ENCODE data around the gene OBSCN. TPM values are rescaled to one million over a fixed set of nuclear protein-coding genes. Genes with fewer than 3 reads are reported as not detected.

OBSCN gene
- total RNA-seq, 1 donor from 2014 or later = 25.7 TPM

DNA sequence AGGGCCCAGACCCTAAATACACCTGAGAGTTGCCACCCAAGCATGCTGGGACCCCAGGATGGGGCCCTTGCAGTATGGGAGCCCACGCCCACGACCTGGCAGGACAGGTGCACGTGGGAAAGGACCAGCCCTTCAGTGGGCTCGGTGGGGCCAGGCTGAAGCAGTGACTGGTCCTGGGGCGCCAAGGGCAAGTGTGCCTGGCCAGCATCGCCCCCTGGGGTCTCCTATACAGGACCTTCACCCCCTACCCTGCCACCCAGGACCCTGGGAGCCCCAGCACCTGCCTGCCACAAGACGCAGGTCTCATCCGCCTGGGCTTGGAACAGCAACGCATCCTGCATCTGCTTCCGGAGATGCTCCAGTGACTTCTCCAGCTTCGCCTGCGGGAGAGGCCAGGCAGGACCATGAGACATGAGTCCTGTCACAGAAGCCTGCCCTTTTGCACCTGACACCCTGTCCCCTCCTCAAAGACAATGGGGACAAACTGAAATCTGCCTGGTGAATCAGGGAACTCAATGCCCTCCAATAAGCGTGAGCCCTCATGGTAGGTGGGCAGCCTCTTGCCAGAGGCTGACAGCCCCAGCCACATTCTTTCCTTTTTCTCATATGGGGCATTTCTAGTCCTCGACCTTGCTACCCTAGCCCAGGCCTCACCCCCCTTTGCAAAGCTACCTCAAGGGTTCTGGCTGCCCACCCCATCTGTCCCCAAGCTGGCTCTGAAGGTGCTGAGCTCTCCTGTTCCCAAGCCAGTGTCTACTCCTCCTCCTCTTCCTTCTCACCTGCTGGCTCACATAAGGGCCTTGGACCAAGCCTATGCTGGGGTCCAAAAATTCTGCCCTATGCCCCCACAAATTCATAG, 194.2 kb downstream of the OBSCN start:
- peak overlapping the region; percentile 28 for H3K27ac Mint-ChIP-seq (ENCODE audit: unreplicated experiment)
- H3K4me1 Mint-ChIP-seq (ENCODE audit: low read depth, unreplicated experiment) = peaks cover 15% of the 10 kb centered on the region
- no peak overlapping the region for H3K4me3 Mint-ChIP-seq (ENCODE audit: unreplicated experiment)
- no peak for DNase-seq
- peaks cover 8% of the 10 kb centered on the region for H3K27me3 Mint-ChIP-seq (ENCODE audit: unreplicated experiment)
- TF ChIP-seq, protein P1, sequence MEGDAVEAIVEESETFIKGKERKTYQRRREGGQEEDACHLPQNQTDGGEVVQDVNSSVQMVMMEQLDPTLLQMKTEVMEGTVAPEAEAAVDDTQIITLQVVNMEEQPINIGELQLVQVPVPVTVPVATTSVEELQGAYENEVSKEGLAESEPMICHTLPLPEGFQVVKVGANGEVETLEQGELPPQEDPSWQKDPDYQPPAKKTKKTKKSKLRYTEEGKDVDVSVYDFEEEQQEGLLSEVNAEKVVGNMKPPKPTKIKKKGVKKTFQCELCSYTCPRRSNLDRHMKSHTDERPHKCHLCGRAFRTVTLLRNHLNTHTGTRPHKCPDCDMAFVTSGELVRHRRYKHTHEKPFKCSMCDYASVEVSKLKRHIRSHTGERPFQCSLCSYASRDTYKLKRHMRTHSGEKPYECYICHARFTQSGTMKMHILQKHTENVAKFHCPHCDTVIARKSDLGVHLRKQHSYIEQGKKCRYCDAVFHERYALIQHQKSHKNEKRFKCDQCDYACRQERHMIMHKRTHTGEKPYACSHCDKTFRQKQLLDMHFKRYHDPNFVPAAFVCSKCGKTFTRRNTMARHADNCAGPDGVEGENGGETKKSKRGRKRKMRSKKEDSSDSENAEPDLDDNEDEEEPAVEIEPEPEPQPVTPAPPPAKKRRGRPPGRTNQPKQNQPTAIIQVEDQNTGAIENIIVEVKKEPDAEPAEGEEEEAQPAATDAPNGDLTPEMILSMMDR (IDR thresholded peaks at IDR 0.05; ENCODE audit: partially characterized antibody, unreplicated experiment) = no peak
- H3K36me3 Mint-ChIP-seq (ENCODE audit: unreplicated experiment) = no peaks in the 10 kb centered on the region
- peaks cover 7% of the 10 kb centered on the region for H3K9me3 Mint-ChIP-seq (ENCODE audit: unreplicated experiment)

DNA sequence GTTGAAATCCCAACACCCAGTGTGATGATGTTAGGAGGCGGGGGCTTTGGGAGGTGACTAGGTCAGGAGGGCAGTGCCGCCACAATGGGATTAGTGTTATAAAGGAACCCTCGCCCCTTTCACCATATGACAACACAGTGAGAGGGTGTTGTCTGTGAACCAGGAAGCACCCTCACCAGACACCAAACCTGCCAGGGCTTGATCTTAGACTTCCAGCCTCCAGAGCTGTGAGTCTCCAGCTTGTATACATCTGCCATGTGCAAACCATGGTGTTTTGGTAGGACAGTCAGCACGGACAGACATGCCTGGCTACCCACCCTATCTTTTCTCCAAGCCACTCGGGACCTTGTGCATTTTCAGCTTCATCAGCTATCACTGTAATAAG, 194.8 kb downstream of the OBSCN start:
- Mint-ChIP-seq H3K4me3 (ENCODE audit: unreplicated experiment) (no peak overlapping the region), H3K27ac (ENCODE audit: unreplicated experiment) (peak overlapping the region; percentile 33), H3K4me1 (ENCODE audit: low read depth, unreplicated experiment) (peaks cover 15% of the 10 kb centered on the region), H3K27me3 (ENCODE audit: unreplicated experiment) (peaks cover 8% of the 10 kb centered on the region), H3K36me3 (ENCODE audit: unreplicated experiment) (no peaks in the 10 kb centered on the region), H3K9me3 (ENCODE audit: unreplicated experiment) (peaks cover 7% of the 10 kb centered on the region)
- no peak for DNase-seq
- TF ChIP-seq, protein P1 (IDR thresholded peaks at IDR 0.05; ENCODE audit: partially characterized antibody, unreplicated experiment) = no peak

DNA sequence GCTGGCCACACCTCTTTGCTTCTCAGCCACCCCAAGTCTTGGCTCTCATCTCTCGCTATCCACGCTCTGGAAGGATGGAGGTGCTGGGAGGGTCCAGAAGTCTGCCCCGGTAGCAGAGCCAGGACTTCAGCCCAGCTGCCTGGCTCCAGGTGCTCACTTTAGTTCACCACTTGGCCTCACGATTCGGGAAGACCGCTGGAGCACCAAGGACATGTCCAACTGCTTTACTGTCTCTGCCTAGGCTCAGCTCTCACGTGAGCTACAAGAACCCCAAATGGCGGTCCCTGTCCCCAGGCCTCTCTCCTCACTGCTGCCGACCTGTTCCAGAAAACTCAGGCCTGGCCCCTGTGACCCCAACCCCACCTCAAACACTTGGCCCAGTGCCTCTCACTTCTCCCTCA, 195.4 kb downstream of the OBSCN start:
- Mint-ChIP-seq H3K9me3 (ENCODE audit: unreplicated experiment) (peaks cover 10% of the 10 kb centered on the region), H3K27ac (ENCODE audit: unreplicated experiment) (no peak overlapping the region), H3K27me3 (ENCODE audit: unreplicated experiment) (peaks cover 8% of the 10 kb centered on the region), H3K4me3 (ENCODE audit: unreplicated experiment) (no peak overlapping the region), H3K36me3 (ENCODE audit: unreplicated experiment) (no peaks in the 10 kb centered on the region), H3K4me1 (ENCODE audit: low read depth, unreplicated experiment) (peaks cover 17% of the 10 kb centered on the region)
- DNase-seq = no peak
- TF ChIP-seq, protein P1 (IDR thresholded peaks at IDR 0.05; ENCODE audit: partially characterized antibody, unreplicated experiment) = no peak

DNA sequence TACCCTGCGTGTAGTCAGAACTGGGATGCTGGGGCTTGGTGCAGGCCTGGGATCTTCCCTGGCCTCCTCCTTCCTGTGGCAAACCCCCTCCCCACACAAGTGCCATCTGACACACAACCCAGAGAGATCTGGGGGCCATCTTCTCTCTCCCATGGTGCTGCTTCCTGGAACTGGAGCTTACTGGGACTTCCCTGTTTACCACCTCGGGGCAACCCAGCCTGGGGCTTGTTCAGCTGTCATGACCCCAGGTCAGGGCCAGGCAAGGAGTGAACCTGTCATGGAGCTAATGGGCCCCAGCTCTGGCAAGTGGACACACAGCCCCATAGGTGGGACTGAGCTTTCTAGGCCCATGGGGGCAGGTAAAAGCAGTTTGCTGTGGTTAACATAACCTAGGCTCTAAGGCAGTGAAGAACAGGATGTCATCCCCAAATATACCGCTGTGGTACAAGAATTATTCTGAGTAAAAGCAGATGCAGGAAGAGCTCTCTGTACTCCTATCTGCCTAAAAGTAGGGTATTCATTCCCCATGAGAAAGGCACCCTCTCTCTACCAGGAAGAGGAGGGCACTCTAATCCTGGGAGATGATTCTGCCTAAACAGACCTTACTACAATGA, 196.4 kb downstream of the OBSCN start:
- TF ChIP-seq, protein P1 (IDR thresholded peaks at IDR 0.05; ENCODE audit: partially characterized antibody, unreplicated experiment) = no peak
- peaks cover 8% of the 10 kb centered on the region for H3K27me3 Mint-ChIP-seq (ENCODE audit: unreplicated experiment)
- peaks cover 17% of the 10 kb centered on the region for H3K4me1 Mint-ChIP-seq (ENCODE audit: low read depth, unreplicated experiment)
- H3K4me3 Mint-ChIP-seq (ENCODE audit: unreplicated experiment) = no peak overlapping the region
- DNase-seq = no peak
- H3K36me3 Mint-ChIP-seq (ENCODE audit: unreplicated experiment) = no peaks in the 10 kb centered on the region
- H3K9me3 Mint-ChIP-seq (ENCODE audit: unreplicated experiment) = peaks cover 10% of the 10 kb centered on the region
- no peak overlapping the region for H3K27ac Mint-ChIP-seq (ENCODE audit: unreplicated experiment)

Data from glutamatergic neuron (in vitro differentiated cells).